Muscle of leg (tissue), 9 donors: ENCODE data around the gene ZNF260. TPM values are rescaled to one million over a fixed set of nuclear protein-coding genes. Genes with fewer than 3 reads are reported as not detected.

Experiments
- polyA plus RNA-seq, 8 donors: library from polyadenylated mRNA; unstranded; fragments of 120-200 nt; gene quantifications; one replicate each; pipeline versions ENCODE4 v1.2.1 to v1.2.3, GENCODE V29; 2013; ENCODE audit warnings: inconsistent platforms in 1 of 8, low replicate concordance in 1 of 8; ENCODE audit not compliant: insufficient read length in 8 of 8, insufficient read depth in 1 of 8
- total RNA-seq: library from RNA; stranded (reverse); fragments of 120-200 nt; gene quantifications from one replicate; pipeline ENCODE4 v1.2.4, GENCODE V29; 2013

Gene ZNF260
- total and polyA plus RNA-seq, 9 donors: 7.5 to 15.9 (median 10.9) TPM

Other genes with a start within 250 kb of the ZNF260 start
- 9.6 TPM for gene ZFP14, start 149.1 kb downstream of the ZNF260 start, total RNA-seq
- 1 to 10 TPM; 4.5 to 6.3 (median 5.4) TPM for gene ZFP14, start 149.1 kb downstream of the ZNF260 start, polyA plus RNA-seq
- gene ZFP82, start 109.6 kb downstream of the ZNF260 start, total RNA-seq: 11.6 TPM
- 10 to 100 TPM in 1 of 8 donors, 1 to 10 TPM in 7; 7.0 to 11.3 (median 8.7) TPM for gene ZFP82, start 109.6 kb downstream of the ZNF260 start, polyA plus RNA-seq
- 17.0 TPM for gene ZNF566, start 38.7 kb downstream of the ZNF260 start, total RNA-seq
- 10 to 100 TPM in 2 of 8 donors, 1 to 10 TPM in 6; 7.1 to 10.7 (median 9.1) TPM for gene ZNF566, start 38.7 kb downstream of the ZNF260 start, polyA plus RNA-seq
- 16.8 TPM for gene ZNF529, start 45.0 kb upstream of the ZNF260 start, total RNA-seq
- gene ZNF529, start 45.0 kb upstream of the ZNF260 start, polyA plus RNA-seq: 10 to 100 TPM; 10.4 to 17.7 (median 12.7) TPM
- 15.3 TPM for gene ZNF382, start 77.0 kb upstream of the ZNF260 start, total RNA-seq
- 10 to 100 TPM in 2 of 8 donors, 1 to 10 TPM in 6; 5.1 to 11.5 (median 8.0) TPM for gene ZNF382, start 77.0 kb upstream of the ZNF260 start, polyA plus RNA-seq
- 9.6 TPM for gene ZNF461, start 138.6 kb upstream of the ZNF260 start, total RNA-seq
- 10 to 100 TPM in 1 of 8 donors, 1 to 10 TPM in 7; 5.5 to 13.5 (median 7.8) TPM for gene ZNF461, start 138.6 kb upstream of the ZNF260 start, polyA plus RNA-seq
- gene ZNF567, start 159.3 kb upstream of the ZNF260 start, total RNA-seq: 8.5 TPM
- gene ZNF567, start 159.3 kb upstream of the ZNF260 start, polyA plus RNA-seq: 1 to 10 TPM; 4.9 to 8.9 (median 7.3) TPM
- 3.7 TPM for gene ZNF850, start 244.5 kb upstream of the ZNF260 start, total RNA-seq
- 1 to 10 TPM in 6 of 8 donors, under 1 TPM in 2; 0.91 to 2.0 (median 1.3) TPM for gene ZNF850, start 244.5 kb upstream of the ZNF260 start, polyA plus RNA-seq